ENCODE measurements around the gene MNT. TPM values are rescaled to one million over a fixed set of nuclear protein-coding genes. Genes with fewer than 3 reads are reported as not detected.

The MNT gene
- total RNA-seq, 2 donors from 2014 or later: 23.8 to 24.3 TPM

DNA sequence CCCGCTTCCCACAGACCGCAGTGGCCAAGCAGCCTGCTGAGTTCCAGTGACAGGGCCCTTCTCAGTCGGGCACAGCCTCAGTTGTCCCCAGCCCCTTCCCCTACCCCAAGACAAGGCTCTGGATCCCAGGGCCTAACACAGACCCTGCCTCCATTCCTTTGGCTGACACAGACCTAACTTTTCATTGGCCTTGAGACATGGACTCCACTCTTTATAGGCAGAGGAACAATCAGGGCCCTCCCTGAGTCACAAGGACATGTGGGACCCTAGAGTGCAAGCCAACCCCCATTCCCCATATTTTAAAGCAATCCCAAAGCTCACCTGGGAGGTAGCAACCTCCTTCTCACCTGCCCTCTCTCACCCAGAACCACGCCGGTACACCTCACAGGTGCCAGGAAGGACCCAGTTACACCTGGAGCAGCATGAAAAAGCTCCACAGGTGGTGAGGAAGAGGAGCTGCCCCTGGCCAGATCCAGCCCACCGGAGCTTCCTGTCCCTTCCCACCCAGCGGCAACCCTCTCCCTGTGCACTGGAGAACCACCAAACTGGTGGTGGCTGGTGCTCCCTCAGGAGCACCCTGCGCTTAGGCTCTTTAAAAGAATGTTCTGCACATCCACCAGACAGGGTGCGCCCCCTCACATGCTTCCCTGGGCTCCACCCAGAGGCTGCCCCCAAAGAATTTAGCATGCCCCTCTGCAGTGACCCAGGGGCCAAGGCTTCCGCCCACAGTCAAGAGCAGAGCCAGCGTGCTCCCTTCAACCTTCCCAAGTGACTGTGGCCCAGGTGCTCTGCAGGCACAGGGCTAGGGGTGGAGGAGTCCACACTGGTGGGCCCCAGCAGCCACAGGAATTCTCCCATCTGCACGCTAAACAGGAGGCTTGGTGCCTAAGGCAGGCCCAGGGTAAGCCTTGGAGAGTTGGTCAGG lies 3.4 kb downstream of the MNT start:
- no peaks in the 10 kb centered on the region for H3K9me3 Mint-ChIP-seq
- DNase-seq: no peak
- no peaks in the 10 kb centered on the region for H3K27me3 Mint-ChIP-seq (ENCODE audit: low read depth)
- no peak overlapping the region for H3K27ac Mint-ChIP-seq
- no peak for ATAC-seq (replicated peaks in 1 of 2)
- H3K4me1 Mint-ChIP-seq (ENCODE audit: low read depth): peaks cover 54% of the 10 kb centered on the region
- H3K4me3 Mint-ChIP-seq: peak overlapping the region; percentile 90 to 98
- H3K36me3 Mint-ChIP-seq (ENCODE audit: insufficient read depth in 2 of 2): peaks cover 0 to 3% of the 10 kb centered on the region in 2 donors

DNA sequence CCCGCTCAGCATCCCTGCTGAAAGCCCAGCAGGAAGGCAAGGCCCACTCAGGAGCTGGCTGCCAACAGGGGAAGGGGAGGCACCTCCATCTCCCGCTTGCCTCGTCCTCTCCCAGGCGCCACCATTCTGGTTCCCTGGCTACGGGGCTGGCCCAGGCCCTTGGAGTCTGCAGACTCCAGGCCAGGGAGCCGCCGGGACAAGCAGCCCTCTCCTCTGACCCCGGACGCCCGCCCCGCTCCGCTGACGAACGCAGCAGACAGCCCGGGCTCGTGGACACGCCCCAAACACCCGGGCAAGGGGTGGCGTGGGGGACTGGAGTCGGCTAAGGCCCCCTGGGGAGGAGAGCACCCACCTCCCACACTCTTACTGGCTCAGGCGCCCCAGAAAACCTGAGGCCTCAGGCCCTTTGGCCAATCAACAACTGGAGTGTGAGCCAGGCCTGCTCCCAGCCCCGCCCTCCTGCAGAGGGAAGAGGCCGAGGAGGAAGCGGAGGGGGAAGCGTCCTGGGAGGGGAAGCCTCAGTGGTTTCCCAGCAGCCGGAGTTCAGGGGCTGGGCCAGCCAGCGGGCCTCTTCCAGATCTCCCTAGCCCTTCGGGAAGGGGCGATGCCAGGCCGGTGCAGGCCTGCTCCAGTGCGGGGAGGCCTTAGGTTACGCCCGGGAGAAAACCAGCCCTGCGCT lies 4.2 kb downstream of the MNT start:
- Mint-ChIP-seq H3K4me3 (peak overlapping the region; percentile 90 to 98), H3K27me3 (ENCODE audit: low read depth) (no peaks in the 10 kb centered on the region), H3K27ac (no peak overlapping the region), H3K9me3 (no peaks in the 10 kb centered on the region), H3K36me3 (ENCODE audit: insufficient read depth in 2 of 2) (peaks cover 4% of the 10 kb centered on the region in 2 donors), H3K4me1 (ENCODE audit: low read depth) (peaks cover 56% of the 10 kb centered on the region)
- DNase-seq (peak; percentile 48 to 69), ATAC-seq (replicated peaks in 1 of 2) (no peak)

DNA sequence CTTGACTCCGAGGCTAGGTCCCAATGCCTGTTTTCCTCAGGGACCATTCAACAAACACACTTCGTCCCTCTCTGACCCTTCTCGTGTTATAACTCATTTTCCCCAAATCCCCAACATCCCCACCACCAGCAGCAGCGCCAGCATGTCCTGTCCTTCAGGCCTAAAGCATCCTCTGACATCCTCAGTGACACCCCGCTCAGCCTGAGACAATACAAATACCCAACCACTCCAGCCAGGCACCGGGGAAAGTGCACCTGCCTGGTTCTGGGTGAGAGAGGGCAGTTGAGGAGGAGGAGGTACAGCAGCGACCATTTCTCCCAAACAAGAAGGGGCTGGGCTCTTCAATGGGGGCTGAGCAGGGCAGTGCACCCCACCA lies 4.7 kb downstream of the MNT start:
- H3K27ac Mint-ChIP-seq: peak overlapping the region; percentile 27
- no peaks in the 10 kb centered on the region for H3K27me3 Mint-ChIP-seq (ENCODE audit: low read depth)
- H3K36me3 Mint-ChIP-seq (ENCODE audit: insufficient read depth in 2 of 2): peaks cover 4% of the 10 kb centered on the region in 2 donors
- H3K9me3 Mint-ChIP-seq: no peaks in the 10 kb centered on the region
- DNase-seq (no peak), ATAC-seq (replicated peaks in 1 of 2) (no peak)
- peaks cover 57% of the 10 kb centered on the region for H3K4me1 Mint-ChIP-seq (ENCODE audit: low read depth)
- H3K4me3 Mint-ChIP-seq: peak overlapping the region; percentile 90 to 98

DNA sequence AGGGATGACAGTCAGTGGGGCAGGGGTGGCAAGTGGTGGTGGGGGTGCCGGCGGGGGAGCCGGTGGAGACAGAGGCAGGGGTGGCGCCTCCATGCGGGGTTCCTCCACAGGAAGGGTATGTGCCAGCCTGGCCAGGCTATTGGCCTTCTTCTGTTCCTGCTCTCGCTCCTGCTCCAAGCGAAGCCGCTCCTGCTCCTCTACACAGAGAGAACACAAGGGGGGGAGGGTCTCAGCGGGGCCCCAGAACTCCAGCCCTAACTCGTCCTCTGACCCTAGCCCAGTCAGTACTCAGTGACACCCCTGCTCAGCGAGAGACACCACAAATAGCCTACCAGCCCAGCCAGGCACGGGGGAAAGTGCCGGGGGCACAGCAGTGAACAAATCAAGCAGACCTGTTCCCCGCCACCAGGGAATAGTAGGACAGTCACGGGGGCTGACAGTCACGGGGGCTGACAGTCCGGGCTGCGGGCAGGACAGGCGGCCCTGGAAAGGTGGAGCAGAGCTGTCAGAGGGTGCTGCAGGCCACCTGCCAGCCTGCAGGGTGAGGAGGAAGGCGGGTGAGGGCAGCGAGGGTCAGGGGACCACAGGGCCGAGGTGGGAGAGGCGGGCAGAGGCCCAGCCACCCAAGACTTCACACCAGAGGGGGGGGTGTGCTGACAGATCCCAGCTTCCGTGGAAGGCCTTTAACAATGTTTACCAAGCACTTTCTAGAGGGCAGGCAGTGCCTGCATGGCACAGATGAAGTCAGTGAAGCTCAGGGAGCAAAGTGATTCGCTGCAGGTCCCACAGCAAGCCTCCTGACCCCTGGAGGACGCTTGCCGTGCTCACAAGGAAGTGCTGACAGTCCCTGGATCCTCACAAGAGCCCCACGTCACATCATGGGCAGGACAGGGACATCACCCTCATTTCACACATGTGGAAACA lies 5.3 kb downstream of the MNT start:
- Mint-ChIP-seq H3K4me1 (ENCODE audit: low read depth) (peaks cover 64% of the 10 kb centered on the region), H3K36me3 (ENCODE audit: insufficient read depth in 2 of 2) (peaks cover 4% of the 10 kb centered on the region in 2 donors), H3K9me3 (no peaks in the 10 kb centered on the region), H3K27ac (no peak overlapping the region), H3K27me3 (ENCODE audit: low read depth) (no peaks in the 10 kb centered on the region), H3K4me3 (peak overlapping the region; percentile 90 to 98)
- no peak for DNase-seq
- no peak for ATAC-seq (replicated peaks in 1 of 2)

DNA sequence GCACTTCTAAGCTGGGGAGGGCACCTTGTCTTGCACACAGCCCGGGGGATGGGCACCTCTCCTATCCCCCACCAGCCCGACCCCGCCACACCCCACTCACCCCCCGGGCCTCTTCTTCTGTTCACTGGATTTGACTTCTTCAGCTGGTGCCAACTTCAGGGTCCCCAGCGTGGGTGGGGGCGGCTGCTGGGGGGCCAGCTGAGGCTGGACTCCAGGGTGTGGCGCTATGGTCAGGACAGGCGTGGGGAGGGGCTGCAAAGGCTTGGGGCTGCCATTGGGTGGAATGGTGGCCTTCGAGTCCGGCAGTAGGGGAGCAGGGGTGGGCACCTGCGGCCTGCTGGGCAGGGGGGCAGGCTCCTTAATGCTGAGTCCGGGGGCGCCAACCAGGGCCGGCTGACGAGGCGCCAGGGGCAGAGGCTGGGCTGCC lies 6.1 kb downstream of the MNT start:
- no peaks in the 10 kb centered on the region for H3K9me3 Mint-ChIP-seq
- H3K36me3 Mint-ChIP-seq (ENCODE audit: insufficient read depth in 2 of 2): peaks cover 2 to 4% of the 10 kb centered on the region in 2 donors
- DNase-seq: no peak
- peaks cover 64% of the 10 kb centered on the region for H3K4me1 Mint-ChIP-seq (ENCODE audit: low read depth)
- H3K27ac Mint-ChIP-seq: no peak overlapping the region
- peak overlapping the region; percentile 45 to 68 for H3K4me3 Mint-ChIP-seq
- H3K27me3 Mint-ChIP-seq (ENCODE audit: low read depth): no peaks in the 10 kb centered on the region
- no peak for ATAC-seq (replicated peaks in 1 of 2)

DNA sequence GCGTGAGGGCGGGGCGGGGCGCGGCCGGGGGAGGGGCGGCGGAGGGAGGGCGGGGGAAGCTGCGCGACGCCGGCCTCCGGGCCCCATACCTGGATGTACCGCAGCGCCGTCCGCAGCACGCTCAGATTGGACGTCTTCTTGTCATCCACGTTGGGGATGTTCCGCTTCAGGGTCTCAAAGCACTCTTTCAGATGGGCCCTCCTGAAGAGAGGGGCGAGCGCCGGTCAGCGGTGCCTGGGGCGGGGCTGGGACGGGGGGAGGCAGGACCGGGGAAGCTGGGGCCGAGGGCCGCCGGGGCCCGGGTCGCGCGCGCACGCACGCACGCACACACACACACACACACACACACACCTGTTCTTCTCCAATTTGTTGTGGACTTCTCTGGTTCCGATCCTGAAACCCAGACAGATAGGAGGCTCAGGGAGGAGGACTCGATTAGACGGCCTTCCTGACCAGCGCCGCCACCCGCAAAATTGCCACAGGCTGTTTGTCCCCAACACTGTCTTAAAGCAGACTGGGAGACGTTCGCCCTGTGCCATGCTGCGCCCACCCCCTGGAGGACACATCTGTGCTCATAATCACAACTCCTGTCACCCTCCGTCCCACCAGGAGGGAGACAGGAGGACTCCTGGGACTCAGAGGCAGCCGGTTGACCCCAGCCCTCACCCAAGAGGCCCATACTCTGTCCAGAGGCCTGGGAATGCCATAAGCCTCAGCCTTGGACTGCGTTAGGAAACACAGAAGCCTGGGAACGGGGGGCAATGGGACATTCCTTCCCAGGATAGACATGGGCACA lies 6.7 kb downstream of the MNT start:
- peak in 1 of 2 donors; percentile 25 for DNase-seq
- Mint-ChIP-seq H3K27ac (peak overlapping the region; percentile 82), H3K27me3 (ENCODE audit: low read depth) (no peaks in the 10 kb centered on the region), H3K4me3 (peak overlapping the region; percentile 87 to 90), H3K36me3 (ENCODE audit: insufficient read depth in 2 of 2) (peaks cover 2 to 4% of the 10 kb centered on the region in 2 donors), H3K4me1 (ENCODE audit: low read depth) (peaks cover 60% of the 10 kb centered on the region), H3K9me3 (no peaks in the 10 kb centered on the region)
- ATAC-seq (replicated peaks in 1 of 2): no peak

DNA sequence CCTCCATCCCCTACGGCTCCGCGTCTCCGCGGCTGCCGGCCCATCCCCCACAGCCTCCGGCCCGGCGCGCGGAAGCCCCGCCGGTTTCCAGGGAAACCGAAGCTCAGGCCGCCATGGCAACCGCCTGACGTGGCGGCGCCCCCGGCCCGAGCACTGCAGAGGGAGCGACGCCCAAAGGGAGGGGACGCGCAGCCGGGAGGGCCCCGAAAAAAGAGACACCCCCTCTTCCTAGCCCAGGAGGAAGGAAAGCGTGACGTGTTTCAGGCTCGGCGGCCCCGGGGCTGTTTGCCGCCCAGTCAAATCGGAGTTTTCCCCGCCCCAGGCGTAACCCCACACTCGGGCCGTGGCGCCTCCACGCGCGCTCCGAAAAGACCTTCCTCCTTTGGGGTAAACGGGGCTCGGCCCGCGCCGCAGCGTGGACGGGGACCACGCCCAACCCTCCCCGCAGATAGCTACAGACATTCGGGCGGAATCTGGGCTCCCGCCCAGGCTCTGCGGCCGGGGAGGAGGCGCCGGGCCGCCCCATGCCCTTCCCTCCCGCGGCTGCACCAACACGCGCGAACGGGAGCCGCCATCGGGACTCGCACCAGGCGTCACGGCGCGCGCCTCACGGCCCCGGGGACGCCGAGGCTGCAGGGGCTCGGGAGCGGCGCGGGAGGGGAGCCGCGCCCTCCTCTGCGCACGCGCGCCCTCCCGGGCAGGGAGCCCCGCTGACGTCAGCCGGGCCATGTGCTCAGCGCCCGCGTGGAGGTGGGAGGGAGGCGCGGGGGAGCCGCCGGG lies 7.5 kb downstream of the MNT start:
- Mint-ChIP-seq H3K27ac (no peak overlapping the region), H3K9me3 (no peaks in the 10 kb centered on the region), H3K27me3 (ENCODE audit: low read depth) (no peaks in the 10 kb centered on the region), H3K36me3 (ENCODE audit: insufficient read depth in 2 of 2) (peaks cover 2 to 4% of the 10 kb centered on the region in 2 donors), H3K4me1 (ENCODE audit: low read depth) (peaks cover 54% of the 10 kb centered on the region), H3K4me3 (peak overlapping the region; percentile 80 to 90)
- ATAC-seq (replicated peaks in 1 of 2) (peak; percentile 61 to 72), DNase-seq (peak; percentile 91 to 92)

DNA sequence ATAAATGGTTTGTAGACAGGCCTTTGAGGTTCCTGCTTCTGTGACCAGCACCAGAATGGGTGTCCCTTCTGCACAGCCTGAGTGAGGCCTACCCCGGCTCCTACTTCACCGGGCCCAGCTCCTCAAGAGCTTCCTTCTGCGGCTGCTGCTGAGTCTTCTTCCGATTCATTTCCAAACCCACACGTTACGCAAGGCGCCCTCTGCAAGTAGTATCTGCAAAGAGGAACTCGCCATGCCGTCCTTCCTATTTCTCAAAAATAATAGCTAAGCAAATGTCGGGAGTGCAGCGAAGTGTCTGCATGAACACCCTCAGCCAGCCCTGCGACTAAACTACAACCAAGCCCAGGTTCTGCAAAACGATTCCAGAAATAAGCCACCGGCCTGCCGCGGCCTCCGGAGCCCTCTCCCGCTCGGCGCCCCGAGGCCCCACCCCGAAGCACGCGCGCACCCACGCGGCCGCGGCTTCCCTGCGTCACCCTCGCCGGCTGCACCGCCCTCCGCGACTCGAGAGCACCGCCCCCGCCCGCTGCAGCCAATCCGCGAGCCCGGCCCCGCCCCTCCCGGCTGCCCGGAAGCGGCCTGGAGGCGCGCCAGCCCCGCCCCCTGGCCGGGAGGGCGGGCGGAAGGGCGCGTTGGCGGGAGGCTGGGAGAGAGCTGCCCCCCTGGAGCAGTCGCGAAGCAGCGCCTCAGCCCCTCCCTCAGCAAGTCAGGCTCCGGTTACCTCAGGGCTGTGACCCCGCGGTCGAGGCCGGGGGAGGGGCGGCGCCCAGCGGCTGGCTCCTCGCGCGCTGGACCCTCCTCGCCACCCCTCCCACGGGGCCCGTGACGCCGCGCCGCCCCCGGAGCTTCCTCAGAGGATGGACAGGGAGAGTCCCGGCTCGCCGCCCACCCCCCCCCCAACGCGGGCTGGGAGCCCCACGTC lies 8.3 kb downstream of the MNT start:
- peak; percentile 70 for ATAC-seq (replicated peaks in 1 of 2)
- Mint-ChIP-seq H3K27ac (peak overlapping the region; percentile 93), H3K27me3 (ENCODE audit: low read depth) (no peaks in the 10 kb centered on the region), H3K4me3 (peak overlapping the region; percentile 94 to 96), H3K9me3 (no peaks in the 10 kb centered on the region), H3K4me1 (ENCODE audit: low read depth) (peaks cover 49% of the 10 kb centered on the region), H3K36me3 (ENCODE audit: insufficient read depth in 2 of 2) (peaks cover 2 to 6% of the 10 kb centered on the region in 2 donors)
- peak; percentile 98 to 100 for DNase-seq

DNA sequence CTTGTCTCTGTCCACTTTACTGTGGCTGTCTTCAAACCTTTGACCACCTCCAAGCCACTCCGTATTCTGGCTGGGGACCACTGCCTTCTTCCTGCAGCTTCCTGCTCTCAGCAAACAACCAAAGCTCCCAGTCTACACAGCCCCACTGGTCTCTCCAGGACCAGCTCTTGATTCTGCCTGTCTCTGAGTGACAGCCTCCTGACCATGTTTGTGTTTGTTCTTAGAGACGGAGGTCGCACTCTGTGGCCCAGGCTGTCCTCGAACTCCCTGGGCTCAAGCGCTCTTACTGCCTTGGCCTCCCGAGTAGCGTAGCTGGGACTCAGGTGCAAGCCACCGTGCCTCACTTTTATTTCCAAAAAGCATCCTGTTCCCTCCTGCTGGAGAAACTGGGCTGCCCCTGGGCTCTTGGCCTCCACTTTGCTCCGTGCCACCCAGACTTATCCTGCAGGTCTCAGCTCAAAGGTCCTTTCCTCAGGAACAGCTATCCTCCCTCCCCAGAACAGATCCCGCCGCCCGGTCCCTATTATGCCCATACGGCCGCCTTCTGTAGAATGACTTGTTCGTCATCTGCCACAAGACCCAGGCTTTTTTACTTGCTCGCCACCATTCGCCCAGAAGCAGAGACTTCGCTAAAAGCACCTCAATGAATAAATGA lies 9.1 kb downstream of the MNT start:
- ATAC-seq (replicated peaks in 1 of 2) (no peak), DNase-seq (no peak)
- H3K27ac Mint-ChIP-seq: peak overlapping the region; percentile 93
- no peaks in the 10 kb centered on the region for H3K27me3 Mint-ChIP-seq (ENCODE audit: low read depth)
- H3K4me3 Mint-ChIP-seq: peak overlapping the region; percentile 94 to 96
- H3K9me3 Mint-ChIP-seq: no peaks in the 10 kb centered on the region
- peaks cover 2 to 7% of the 10 kb centered on the region in 2 donors for H3K36me3 Mint-ChIP-seq (ENCODE audit: insufficient read depth in 2 of 2)
- peaks cover 43% of the 10 kb centered on the region for H3K4me1 Mint-ChIP-seq (ENCODE audit: low read depth)

DNA sequence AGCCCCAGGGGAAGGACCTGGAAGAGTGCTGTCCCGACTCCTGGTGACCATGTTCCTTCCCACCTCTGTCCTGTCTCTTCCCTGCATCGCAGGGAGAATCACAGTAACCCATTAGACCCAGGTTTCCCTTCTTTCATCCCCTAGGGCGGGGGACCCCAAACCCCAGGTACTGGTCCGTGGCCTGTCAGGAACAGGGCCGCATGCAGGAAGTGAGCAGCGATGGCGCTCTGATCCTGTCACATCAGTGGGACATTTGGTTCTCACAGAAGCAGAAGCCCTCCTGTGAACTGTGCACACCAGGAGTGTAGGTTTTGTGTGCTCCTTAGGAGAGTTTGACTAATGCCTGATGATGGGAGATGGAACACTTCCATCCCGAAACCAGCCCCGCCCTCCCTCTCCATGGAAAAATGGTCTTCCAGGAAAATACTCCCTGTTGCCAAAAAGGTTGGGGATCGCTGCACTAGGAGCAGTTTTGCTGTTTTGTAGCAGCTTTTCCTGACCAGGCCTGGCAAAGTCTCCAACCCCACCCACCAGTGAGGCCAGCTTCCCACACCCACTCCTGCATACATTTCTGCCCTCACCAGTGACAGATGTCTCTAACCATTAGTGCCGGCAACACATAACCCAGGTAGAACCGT lies 10.5 kb downstream of the MNT start:
- H3K36me3 Mint-ChIP-seq (ENCODE audit: insufficient read depth in 2 of 2): peaks cover 2 to 7% of the 10 kb centered on the region in 2 donors
- H3K9me3 Mint-ChIP-seq: no peaks in the 10 kb centered on the region
- H3K4me3 Mint-ChIP-seq: no peak overlapping the region
- peaks cover 34% of the 10 kb centered on the region for H3K4me1 Mint-ChIP-seq (ENCODE audit: low read depth)
- DNase-seq (no peak), ATAC-seq (replicated peaks in 1 of 2) (no peak)
- no peaks in the 10 kb centered on the region for H3K27me3 Mint-ChIP-seq (ENCODE audit: low read depth)
- peak overlapping the region; percentile 54 for H3K27ac Mint-ChIP-seq
